Endothelial cell of umbilical vein (primary cell): Measurements from ENCODE around the gene PACS1.
"Not testable (repeated sequence)": the region's sequence is repeated elsewhere in the genome, so short reads cannot be mapped to it uniquely, and the experiment has no call there.

ENCODE experiments used
- EZH2 ChIP-seq: IDR thresholded peaks from 2 replicates; pipeline ENCODE4 v1.6.1; 2012; ENCODE audit warnings: borderline replicate concordance, low read depth, mild to moderate bottlenecking, moderate library complexity, low read length, inconsistent platforms; ENCODE audit not compliant: severe bottlenecking
- POLR2A ChIP-seq: IDR thresholded peaks from 2 replicates; pipeline ENCODE4 v1.6.1; 2012; ENCODE audit warnings: low read depth, mild to moderate bottlenecking, control low read depth, low read length

- TF ChIP-seq POLR2A, EZH2: not testable (repeated sequence)
These were observed 47.0 kb upstream of the PACS1 start for GRCh38 chr11:66023186-66023440.
